IPS-18c (cell line): ENCODE results near the gene KLHL30.

Experiments used
- H3K4me3 ChIP-seq: 2 replicates; pipeline ENCODE4 v1.7.0; 2013; ENCODE audit warnings: low read depth, mild to moderate bottlenecking, low read length, moderate library complexity; ENCODE audit not compliant: insufficient read depth
- H3K9me3 ChIP-seq: one replicate; pipeline ENCODE4 v1.6.1; 2013; ENCODE audit warnings: mild to moderate bottlenecking, low read length, moderate library complexity; ENCODE audit not compliant: control insufficient read depth, insufficient read depth

The KLHL30 gene

DNA sequence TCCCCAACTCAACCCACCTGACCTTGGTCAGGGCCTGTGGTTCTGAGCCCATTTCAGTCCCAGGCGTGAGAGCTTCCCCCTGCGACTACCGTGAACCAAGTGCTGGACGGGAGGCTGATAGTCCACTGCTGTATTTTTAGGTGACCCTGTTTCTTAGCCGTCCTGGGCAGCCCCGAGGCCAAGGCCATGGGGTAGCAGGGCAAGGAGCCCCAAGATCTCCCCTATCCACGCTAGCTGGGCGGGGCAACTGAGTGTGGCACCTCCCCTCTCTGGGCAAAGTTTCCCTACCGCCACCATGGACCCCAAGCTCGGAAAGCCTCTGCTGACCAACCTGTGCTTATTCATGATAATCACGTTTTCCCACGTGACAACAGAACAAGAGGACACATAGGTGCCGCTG lies 583 bp upstream of the KLHL30 start:
- Histone ChIP-seq H3K4me3 (no peak overlapping the region), H3K9me3 (no peaks in the 10 kb centered on the region)

GRCh38 chr2:238139196-238140039 lies 950 bp downstream of the KLHL30 start:
- Histone ChIP-seq H3K4me3 (no peak overlapping the region), H3K9me3 (no peaks in the 10 kb centered on the region)

DNA sequence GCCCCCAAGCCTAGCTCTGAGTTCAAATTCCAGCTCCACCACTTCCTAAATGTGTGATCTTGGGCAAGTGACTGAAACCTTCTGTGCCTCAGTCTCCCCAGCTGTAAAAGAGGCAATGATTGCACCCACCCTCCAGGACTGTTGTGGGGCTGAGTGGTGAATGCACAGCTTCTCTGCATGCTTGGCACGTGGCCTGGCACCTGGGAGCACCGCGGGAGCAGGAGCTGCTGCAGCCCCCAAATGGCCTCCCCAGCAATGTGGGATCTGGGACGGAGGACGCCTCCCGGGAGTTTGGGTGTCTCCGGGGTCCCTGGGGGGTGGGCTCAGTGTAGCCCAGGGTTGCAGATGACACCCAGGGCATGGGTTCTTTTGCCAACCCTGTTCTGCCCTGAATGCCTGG lies 1.6 kb downstream of the KLHL30 start:
- Histone ChIP-seq H3K4me3 (no peak overlapping the region), H3K9me3 (no peaks in the 10 kb centered on the region)

GRCh38 chr2:238140721-238141540 lies 2.5 kb downstream of the KLHL30 start:
- no peak overlapping the region for H3K4me3 ChIP-seq

DNA sequence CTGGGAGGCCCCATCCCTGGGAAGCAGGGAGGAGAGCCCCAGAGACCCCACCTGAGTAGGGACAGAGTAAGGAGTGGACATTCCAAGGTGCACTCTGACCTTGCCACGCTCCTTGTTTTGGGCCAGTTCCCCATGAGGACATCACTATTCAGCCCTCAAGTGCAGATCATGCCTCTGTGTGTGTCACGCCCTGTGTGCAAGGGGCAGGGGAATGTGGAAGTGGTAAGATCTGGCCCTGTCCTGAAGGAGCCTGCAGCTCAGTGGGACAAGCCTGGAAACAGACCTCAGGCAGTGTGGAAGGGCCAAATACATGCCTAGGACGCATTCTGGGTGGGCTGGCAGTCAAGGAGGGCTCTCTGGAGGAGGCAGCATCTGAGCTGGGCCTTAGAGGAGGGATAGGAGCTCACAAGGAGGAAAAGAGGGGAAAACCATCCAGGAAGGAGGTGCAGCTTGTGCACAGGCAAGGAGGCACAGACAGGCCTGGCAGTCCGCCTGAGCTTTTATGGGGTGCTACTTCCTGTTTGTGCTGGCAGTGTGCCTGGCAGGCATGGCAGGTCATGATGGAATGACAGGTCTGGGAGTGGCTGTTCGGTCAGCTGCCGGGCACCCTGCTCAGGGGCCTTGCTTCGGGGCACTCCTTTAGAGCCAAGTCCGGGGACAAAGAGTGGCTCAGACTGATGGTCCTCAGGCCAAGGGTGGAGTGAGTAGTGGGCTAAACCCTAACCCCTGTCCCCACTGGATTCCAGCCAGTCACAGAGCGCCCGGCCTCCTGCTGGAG lies 3.3 kb downstream of the KLHL30 start:
- no peaks in the 10 kb centered on the region for H3K9me3 ChIP-seq
- H3K4me3 ChIP-seq = no peak overlapping the region

More at GRCh38 chr2:238140721-238141540, 2.5 kb downstream of the KLHL30 start:
- H3K9me3 ChIP-seq = no peaks in the 10 kb centered on the region

DNA sequence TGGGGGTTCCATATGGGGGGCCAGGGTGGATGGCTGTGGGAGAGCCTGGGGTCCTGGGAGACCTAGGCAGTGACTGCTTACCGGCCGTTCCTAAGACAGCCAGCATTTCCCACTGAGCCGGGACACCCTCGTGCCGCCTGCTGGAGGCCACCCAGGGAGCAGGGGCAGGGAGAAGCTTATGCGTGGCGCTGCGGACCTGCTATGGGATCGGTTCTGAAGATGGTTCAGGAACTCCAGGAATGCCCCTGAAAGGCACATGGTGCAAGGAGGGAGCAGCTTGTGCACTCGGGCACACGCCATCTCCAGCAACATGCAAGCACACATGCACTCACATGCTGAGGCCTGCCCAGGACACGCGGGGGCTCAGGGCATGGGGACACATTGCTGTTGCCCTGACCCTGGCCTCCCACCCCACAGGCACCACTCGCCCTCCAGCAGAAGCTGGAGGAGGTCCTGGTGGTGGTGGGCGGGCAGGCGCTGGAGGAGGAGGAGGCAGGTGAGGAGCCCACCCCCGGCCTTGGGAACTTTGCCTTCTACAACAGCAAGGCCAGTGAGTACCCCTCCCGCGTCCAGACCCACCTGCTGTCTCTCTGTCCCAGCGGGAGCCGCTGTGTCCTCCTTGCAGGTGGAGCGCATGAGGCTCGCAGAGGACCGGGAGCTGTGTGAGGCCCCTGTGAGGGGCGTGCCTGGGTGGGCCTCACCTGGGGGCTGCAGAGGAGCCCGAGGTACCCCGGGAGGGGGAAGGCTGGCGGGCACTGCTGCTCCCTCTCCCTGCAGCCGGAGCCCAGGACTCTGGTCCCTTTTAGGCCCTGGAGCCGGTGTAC lies 4.1 kb downstream of the KLHL30 start:
- Histone ChIP-seq H3K9me3 (no peaks in the 10 kb centered on the region), H3K4me3 (no peak overlapping the region)

DNA sequence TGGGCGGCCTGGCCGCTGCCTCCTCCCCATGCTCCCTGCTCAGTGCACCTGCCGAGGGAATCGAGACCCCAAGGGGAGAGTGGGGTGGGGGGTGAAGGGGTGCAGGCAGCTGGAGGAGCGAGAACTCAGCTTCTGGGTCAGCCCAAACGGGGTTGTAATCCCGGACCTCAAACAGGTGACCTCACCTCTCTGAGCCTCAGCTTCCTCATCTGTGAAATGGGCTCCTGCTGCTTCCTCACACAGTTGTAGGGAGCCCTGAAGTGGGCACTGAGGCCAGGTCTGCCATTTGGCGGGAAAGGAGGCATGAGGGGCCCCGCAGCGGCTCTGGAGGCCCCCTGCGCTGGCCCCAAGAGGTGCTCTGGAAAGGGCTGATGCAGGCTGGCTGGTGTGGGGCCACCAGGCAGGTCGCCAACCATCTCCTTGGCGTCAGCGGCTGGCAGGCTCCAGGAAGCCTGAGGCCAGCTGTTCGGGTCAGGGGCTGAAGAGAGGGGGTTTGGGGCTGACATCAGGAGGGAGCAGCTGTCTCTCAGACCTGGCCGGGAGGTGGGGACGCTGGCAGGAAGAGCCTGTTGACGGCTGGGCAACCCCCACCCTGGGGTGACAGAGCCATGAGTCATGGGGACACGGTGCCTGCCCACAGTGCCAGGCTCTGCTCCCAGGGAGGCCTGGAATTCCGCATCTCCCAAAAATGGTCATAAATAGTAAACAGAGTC lies 4.9 kb downstream of the KLHL30 start:
- Histone ChIP-seq H3K9me3 (no peaks in the 10 kb centered on the region), H3K4me3 (no peak overlapping the region)

- no peak overlapping the region for H3K4me3 ChIP-seq
- H3K9me3 ChIP-seq = no peaks in the 10 kb centered on the region
Measured at GRCh38 chr2:238144262-238144661, 5.8 kb downstream of the KLHL30 start.

- no peaks in the 10 kb centered on the region for H3K9me3 ChIP-seq
- no peak overlapping the region for H3K4me3 ChIP-seq
Measured at GRCh38 chr2:238145046-238145445, 6.6 kb downstream of the KLHL30 start.

DNA sequence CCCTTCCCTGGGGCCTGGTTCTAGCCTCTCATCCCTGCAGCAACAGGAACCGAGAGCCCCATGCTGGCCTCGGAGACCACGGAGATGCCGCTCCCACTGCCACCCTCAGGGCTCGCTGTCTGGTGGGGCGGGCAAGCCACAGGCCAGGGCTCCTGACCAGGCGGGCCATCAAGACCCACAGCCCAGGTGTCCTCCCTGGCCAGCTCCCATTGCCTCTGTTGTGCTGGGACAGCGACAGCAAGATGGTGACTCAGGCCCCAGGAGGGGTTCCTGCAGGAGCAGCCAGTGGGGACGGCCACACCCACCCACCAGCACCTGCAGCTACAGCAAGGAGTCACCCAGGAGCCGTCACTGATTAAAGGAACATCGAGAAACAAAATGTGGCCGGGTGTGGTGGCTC lies 7.4 kb downstream of the KLHL30 start:
- Histone ChIP-seq H3K4me3 (no peak overlapping the region), H3K9me3 (no peaks in the 10 kb centered on the region)

GRCh38 chr2:238146884-238147544 lies 8.5 kb downstream of the KLHL30 start:
- H3K4me3 ChIP-seq = no peak overlapping the region
- H3K9me3 ChIP-seq = no peaks in the 10 kb centered on the region

DNA sequence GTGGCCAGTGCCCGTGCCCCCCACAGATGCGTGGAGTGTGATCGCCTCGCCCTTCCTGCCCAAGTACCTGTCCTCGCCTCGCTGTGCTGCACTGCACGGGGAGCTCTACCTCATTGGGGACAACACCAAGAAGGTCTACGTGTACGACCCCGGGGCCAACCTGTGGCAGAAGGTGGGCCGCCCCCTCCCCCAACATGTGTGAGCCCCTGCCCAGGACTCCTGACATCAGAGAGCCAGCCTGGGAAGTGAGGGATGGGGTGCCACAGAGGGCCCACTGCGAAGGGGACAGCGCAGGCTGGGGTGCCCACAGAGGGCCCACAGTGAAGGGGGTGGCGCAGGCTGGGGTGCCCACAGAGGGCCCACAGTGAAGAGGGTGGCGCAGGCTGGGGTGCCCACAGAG lies 10.5 kb downstream of the KLHL30 start:
- Histone ChIP-seq H3K4me3 (no peak overlapping the region), H3K9me3 (no peaks in the 10 kb centered on the region)

- no peaks in the 10 kb centered on the region for H3K9me3 ChIP-seq
- no peak overlapping the region for H3K4me3 ChIP-seq
Measured at GRCh38 chr2:238149841-238150572, 11.5 kb downstream of the KLHL30 start.

DNA sequence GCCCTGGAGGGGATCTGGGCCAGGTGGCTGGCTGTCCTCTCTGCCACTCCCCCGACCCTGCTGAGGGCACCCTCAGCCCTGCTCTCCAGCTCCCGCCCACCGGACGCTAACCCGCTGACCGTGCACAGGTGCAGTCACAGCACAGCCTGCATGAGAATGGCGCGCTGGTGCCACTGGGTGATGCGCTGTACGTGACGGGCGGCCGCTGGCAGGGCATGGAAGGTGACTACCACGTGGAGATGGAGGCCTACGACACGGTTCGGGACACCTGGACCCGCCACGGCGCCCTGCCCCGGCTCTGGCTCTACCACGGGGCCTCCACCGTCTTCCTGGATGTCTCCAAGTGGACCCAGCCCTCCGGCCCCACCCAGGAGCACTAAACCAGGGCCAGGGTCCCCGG lies 12.2 kb downstream of the KLHL30 start:
- H3K9me3 ChIP-seq = no peaks in the 10 kb centered on the region

GRCh38 chr2:238151205-238151604 lies 12.7 kb downstream of the KLHL30 start:
- H3K9me3 ChIP-seq = no peaks in the 10 kb centered on the region
- H3K4me3 ChIP-seq = no peak overlapping the region

More for the DNA sequence above, 12.2 kb downstream of the KLHL30 start:
- no peak overlapping the region for H3K4me3 ChIP-seq
